AML-193 (cell line): ENCODE results near the gene KIF4A.

ENCODE experiments used
- DNase-seq, 2 experiments: peaks; one replicate each; lab custom pipeline; 2025; lab: John Stamatoyannopoulos, UW

Gene KIF4A

DNA sequence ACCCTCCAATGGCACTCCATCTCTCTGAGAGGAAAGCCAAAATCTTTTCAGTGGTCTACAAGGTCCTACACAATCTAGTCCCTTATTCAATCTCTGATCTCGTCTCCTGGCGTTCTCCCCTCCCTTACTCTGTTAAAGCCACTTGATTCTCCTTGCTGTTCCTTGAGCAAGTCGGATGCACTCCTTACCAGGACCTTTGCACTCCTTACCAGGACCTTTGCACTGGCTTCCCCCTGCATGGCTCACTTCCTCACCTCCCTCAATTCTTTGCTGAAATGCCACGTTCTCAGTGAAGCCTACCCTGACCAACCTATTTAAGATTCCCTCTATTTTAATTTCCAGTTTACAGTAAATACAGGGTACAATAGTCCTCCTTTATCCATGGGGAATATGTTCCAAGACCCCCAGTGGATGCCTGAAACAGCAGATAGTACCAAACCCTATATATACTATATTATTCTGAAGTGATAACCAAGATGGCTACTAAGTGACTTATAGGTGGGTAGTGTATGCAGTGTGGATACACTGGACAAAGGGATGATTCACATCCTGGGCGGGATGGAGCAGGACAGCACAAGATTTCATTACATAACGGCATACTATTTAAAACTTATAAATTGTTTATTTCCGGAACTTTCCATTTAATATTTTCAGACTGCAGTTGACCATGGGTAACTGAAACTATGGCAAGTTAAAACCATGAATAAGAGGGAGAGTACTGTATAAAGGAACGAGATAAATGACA is 148.2 kb downstream of the KIF4A start:
- no peak for DNase-seq

DNA sequence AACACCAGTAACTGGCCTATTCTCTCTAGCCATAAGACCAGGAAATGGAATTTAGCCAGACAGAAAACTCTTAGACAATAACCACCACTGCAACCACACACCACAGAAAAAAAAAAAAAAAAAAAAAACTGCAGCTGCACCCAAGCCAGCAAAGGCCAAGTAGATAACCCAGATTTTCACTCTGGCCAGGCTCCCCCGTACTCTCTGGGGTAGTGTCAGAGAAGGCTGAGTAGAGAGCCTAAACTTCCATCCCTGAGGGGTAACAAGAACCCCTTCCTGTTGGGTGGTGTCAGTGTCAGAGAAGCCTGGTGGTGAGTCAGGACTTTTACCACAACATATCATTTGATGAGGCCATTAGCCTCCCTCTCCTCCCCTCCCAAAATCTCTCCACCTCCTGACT is 149.1 kb downstream of the KIF4A start:
- no peak for DNase-seq

DNA sequence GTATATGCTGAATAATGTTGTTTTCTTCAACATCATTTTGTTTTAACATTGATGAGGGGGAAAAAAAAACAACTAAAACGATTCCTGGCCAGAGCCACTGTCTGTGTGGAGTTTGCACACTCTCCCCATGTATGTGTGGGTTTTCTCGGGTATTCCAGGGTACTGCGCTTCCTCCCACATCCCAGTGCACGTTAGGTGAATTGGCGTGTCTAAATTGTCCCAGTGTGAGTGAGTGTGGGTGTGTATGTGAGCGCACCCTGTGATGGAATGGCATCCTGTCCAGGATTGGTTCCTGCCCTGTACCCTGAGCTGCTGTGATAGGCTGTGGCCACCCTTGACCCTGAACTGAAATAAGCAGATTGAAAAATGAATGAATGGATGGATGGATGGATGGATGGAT is 152.3 kb downstream of the KIF4A start:
- no peak for DNase-seq

DNA sequence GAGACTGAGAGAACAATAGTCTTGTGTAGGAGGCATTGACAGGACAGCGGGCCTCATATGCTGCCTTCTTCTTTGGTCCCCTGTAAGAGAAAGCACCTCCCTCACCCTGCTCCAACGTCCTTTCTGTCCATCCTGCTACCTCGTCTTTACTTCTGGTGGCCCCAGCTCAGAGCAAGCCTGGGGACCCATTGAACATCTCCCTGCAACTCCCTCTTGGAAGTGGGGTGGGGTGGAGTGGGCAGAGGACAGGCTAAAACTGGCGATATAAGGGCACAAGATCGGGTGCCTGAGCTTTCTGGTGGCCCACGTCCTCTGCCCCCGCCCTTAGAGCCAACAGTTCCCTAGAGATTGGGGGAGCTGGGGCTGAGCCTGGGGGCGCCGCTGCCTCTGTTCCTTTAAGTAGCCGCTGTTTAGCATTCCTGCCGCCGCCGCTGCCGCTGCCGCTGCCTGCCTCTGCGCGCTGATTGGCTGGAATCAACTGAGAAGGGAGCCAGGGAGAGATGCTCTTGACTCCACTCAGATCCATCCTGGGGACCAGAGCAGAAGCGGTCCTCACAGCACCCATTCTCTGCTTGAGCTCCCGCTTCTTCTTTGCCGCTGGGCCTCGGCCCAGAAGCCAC is 154.5 kb downstream of the KIF4A start, which contains the start of gene DLG3:
Gene DLG3, plus strand, starts transcription at position 510 of the 620 bp plus-strand sequence. CDS start 367 bp downstream, outside the sequence.
- DNase-seq: no peak

DNA sequence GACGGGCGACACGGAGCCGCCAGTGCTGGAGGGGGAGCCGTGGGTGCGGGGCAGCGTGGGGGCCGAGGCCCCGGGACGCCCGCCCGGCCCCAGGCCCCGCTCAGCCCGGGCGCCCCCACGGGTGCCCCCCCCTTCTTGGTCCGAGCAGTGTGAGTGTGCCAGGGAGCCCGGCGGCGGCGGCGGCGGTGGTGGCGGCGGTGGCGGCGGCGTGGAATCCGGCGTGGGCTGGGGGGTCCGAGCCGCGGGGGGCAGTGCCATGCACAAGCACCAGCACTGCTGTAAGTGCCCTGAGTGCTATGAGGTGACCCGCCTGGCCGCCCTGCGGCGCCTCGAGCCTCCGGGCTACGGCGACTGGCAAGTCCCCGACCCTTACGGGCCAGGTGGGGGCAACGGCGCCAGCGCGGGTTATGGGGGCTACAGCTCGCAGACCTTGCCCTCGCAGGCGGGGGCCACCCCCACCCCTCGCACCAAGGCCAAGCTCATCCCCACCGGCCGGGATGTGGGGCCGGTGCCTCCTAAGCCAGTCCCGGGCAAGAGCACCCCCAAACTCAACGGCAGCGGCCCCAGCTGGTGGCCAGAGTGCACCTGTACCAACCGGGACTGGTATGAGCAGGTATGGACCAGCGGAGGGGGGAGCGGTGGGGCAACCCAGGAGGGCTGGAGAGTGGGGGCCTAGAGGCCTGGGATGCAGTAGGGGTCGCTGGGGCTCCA is 155.2 kb downstream of the KIF4A start:
- DNase-seq: no peak

DNA sequence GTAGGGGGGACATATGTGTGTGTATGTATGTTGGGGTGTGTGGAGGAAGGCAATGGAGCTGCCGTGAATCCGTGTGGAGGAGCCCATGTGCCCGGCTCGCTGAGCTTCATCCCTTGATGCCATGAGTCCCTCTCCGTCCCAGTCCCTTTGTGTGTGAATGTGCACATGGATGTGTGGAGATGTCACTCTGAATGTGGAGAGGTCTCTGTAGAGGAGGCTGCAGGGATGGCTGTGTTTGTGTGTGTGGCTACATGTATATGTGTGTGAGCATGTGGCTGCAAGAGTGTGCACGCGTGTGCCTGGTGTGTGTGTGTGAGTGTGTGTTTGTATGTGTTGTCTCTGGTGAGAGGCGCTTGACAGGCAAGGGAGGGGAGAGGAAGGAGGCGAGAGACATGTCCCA is 156.0 kb downstream of the KIF4A start:
- no peak for DNase-seq

DNA sequence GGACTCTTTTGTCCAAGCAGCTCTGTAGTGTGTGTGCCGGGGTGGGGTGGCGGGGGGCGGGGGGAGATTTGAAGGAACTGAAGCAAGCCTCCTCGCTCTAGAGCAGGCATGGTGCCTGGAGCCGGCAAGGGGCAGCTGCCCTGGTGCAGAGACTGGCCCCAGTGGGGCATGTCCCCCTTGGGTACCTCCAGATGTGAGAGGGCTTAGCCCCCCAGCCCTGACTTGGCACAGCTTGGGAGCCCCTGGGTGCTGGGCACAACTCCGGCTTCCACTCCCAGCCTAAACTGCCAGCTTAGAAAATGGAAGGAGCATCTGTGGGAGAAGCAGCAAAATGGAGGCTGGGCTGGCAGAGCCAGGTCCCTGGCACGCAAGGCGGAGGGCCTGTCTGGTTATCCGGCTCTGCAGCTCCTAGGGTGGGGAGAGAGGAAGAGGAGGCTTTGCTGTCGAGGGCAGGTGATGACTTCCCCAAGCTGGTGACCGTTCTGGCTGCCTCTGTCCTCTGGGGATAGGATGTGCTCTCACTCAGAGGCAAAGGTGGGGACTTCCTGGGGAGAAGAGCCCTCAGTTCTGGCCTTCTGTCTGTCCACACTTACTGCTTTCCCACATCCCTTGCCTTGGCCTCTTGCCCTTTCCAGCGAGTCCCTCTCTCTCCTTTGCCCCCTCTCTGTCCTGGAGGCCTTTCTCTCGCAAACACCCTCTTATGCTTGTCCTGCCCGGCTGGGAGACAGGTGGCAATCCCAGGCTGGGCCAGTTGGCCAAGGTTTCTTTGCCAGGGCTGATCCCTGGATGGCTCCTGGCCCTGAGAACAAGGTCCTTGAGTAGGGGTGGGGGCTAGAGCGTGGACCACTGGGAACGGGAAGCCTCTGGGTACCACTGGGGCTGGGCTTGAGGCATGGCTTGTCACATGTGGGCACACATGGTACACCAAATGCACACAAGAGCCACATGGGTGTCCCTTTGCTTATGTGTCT is 156.8 kb downstream of the KIF4A start:
- DNase-seq: no peak

DNA sequence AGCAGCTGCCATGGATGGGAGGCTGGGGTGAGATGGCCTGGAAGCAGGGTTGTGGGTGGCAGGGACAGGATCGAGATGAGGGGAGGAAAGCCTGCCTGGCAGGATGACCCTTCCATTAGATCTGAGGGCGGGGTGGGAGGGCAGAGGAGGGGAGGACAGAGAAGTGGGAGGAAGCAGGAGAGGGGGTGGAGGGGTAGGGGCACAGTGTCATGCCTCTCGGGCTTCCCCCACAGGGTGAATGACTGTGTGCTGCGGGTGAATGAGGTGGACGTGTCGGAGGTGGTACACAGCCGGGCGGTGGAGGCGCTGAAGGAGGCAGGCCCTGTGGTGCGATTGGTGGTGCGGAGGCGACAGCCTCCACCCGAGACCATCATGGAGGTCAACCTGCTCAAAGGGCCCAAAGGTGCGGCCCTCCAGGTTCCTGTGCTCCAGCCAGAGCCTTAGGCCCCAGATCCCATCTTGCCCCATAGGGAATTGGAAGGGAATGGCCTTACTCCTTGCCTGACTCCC is 159.6 kb downstream of the KIF4A start:
- DNase-seq: no peak

DNA sequence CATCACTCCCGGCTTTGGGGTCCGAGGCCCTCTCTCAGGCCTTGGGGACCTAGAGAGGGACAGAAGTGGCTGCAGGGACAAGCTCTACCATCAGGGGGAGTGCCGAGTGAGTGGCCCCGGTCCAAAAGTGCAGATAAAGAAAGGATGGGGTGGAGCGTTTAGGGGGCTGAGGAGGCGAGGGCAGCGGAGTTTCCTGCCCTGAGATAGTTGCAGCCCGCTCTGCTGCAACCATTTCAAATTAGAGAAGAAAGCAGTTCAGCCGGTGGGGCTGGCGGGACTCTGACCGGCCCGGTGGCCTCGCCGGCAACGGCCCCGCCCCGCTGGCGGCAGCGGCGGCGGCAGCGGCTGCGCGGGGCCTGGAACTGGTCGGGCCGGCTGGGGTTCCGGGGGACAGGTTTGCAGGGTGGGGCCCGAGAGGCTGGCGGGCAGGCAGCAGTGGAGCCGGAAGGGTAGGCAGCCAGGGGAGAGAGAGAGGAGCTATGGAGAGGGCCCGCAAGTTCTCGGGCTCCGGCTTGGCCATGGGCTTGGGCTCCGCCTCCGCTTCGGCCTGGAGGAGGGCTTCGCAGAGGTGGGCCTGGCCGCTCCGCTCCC is 162.3 kb downstream of the KIF4A start:
- no peak for DNase-seq

DNA sequence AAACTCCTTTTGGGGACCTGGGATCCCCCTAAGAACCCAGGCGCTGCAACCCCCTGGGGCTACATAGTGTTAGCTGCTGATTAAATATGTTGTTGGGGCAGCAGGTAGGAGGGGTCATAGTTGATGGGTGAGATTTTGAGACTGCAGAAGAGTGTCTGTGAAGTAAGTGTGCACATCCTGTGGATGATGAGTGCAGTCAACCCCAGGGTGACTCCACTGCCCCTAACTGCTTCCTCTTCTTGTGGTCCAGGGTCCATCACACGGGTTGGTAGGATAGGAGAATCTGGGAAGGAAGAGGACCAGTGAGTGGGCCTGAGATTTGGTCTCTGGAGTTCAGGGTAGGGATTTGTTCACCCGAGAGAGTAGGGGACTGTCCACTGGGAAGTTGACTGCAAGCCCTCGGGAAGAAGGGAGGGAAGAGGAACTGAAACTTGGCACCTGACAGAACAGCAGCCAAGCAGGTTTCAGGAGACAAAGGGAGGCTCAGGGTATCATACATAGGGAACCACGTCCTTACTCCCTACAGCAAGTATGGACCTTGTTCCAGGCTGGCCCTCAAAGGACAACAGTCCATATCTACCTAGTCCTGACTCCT is 163.2 kb downstream of the KIF4A start:
- no peak for DNase-seq

DNA sequence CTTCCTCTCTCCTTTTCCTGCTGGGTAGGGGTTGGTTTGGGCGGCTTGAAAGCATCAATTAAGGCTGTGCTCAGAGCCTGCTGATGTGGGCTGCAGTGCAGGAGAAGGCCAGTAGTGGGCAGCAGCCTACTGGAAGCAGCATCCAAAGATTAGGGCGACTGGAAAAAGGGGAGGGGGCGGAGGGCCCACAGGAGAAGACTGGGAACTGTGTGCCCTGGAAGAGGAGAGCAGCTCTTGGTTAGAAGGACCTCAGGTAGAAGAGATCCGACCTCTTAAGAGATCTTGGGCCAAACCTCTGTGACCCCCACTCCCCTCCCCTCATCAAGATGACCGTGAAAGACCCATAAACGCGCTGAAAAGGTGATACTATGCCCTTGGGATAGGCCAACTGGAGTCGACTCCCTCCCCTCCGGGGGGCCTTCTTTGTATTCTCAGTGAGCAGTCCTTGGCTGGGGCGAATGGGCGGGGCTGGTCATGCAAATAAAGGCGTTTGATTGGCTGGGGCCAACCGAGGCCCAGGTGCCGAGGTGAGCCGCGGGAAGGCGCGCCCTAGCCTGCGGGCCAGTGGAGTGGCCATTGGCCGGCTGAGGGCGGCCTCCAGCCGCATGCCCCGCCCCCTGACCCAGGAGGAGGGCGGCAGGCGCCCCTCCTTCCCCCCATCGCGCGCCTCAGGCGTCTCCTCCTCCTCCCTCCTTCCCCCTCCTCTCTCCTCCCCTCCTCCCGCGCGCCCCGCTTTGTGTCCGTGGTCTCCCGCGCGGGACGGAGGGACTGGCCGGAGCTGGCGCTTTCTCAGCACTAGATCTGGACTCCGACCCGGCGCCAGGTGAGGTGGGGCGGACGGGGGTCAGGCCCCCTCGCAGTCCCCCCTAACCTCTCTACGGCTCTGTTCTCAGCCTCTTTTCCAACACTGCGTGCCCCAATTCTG is 164.8 kb downstream of the KIF4A start:
- peak in 1 of 2 experiments; percentile 28 for DNase-seq

DNA sequence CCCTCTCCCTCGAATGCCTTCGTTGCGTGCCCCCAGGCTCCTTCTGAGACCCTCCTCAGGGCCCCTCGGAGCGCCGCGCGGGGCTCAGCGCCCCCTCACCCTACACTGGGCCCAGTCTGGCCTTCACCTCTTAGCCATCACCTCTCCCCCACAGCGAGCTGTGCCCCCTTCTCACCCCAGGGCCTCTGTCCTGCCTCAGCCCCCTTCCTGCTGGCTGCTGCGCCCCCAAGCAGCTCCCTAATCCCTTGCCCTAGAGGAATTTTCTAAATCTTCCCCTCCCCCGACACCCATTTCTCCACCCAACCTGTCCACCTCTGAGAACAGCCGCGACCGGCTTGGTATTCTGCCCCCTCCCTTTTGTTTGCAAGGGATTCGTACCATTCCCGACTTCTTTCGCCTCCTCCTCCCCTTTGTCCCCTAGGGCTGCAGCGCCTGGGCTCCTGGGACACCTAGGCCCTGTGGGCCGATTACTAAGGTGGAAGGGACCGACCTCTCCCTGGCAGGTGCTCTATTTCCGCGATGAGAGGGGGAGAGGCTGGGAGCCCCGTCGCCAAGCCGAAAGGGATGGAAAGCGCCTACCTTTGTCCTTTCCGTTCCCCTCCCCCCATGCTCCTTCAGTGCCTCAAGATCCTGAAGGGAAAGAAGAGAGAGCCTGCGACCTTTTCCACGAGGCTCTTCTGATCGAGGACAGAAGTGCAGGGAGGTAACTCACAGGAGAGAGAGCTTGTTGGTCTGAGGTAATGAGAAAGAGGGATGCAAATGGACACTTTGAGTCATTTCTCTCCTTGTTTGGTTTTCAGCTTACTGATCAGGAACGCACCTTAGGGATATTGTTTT is 165.7 kb downstream of the KIF4A start:
- no peak for DNase-seq

DNA sequence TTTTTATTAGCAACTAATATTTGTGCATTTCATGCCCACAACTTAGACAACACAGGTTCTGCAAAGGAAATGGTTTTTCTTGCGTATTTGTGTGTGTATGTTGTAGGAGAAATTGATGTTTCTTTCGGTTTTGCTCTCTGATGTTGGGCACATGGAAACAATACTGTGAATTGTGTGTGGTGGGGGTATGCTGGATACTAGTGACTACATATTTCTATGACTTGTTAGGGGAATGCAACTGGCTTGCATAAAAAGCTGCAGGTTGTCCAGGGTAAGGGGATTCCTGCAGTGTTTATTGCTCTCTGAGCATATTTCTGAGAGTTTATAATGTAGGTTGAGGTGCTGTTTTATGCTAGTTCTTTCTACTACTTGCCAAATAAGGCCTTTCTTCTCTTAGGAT is 166.4 kb downstream of the KIF4A start:
- no peak for DNase-seq

DNA sequence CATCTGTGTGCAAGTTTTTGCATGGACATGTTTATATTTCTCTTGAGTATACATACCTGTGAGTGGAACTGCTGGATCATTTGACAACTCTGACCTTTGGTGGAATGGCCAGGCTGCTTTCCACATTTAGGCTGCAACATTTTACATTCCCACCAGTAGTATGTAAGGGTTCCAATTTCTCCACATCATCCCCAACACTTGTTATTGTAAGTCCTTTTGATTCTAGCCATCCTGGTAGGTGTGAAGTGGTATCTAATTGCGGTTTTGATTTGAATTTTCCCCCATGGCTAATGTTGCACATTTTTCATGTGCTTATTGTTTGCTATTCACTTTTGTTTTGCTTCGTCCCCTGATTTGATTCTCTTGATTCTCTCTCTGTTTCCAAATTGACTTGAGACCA is 171.1 kb downstream of the KIF4A start:
- DNase-seq: no peak

DNA sequence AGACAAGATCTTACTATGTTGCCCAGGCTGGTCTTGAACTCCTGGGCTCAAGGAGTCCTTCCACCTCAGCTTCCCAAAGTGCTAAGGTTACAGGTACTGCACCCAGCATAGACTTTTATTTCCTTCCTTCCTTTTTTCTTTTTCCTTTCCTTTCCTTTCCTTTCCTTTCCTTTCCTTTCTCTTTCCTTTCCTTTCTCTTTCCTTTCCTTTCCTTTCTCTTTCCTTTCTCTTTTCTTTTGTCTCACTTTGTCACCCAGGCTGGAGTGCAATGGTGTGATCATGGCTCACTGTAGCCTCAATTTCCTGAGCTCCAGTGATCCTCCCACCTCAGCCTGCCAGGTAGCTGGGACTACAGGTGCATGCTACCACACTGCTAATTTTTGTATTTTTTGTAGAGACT is 174.1 kb downstream of the KIF4A start:
- DNase-seq: no peak

DNA sequence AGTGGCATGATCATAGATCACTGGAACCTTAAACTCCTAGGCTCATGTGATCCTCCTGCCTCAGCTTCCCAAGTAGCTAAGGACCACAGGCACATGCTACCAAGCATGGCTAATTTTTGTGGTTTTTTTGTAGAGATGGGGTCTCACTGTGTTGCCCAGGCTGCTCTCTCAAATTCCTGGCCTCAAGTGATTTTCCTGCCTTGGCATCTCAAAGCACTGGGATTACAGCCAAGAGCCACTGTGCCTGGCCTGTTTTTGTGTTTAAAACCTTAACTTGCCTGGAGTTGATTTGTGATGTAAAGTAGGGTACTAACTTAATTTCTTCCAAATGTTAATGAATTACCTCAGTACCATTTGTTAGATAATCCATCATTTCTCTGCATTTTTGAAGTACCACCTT is 177.1 kb downstream of the KIF4A start:
- no peak for DNase-seq

DNA sequence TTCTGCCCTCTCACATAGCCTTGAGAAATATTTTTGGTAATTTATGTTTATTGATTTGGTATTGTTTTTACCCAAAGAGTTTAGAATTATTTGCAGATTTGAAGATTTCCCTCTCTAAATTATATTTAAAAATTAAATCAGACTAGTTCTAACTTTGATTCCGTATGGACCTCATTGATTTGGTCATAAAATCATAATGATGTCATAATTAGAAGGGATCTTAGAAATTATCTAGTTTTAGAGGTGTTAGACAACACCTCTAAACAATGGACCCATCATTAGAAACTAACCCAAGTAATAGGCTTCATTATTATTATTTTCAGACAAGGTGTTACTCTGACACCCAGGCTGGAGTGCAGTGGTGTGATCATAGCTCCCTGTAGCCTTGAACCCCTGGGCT is 178.8 kb downstream of the KIF4A start:
- DNase-seq: no peak
